K562 (cell line): Measurements from ENCODE around the gene RHEB. TPM values are rescaled to one million over a fixed set of nuclear protein-coding genes. Genes with fewer than 3 reads are reported as not detected.

Experiments used
- ATAC-seq: fragments of 200-7000 bp; cut with Tn5 transposase; 3 replicates; pipeline ENCODE4 v1.9.1; 2020; ENCODE audit warnings: moderate library complexity
- BruUV-seq: library from RNA; stranded (reverse); fragments of 400-500 nt; replicated peaks from 2 replicates; lab custom pipeline; 2021; lab: Mats Ljungman, UMichigan
- CTCF ChIA-PET: fragments of 300-600 bp; formaldehyde crosslinking; extraction: SDS; loops from one replicate; lab custom pipeline; 2021; ENCODE audit warnings: low intra/inter-chr PET ratio; lab: Yijun Ruan, JAX
- POLR2A ChIA-PET: fragments of 300-600, 350-650 bp; sonication (Branson Sonifier 250); formaldehyde crosslinking; extraction: SDS; loops from one replicate; lab custom pipeline; 2021; ENCODE audit warnings: antibody characterized with exemption, inconsistent platforms; lab: Yijun Ruan, JAX
- DNase-seq, 4 experiments: peaks; one replicate each; pipeline versions ENCODE4 v3.0.0 to v3.0.0-alpha.2; 2011 to 2018; ENCODE audit warnings: low spot score in 3 of 4, mixed read lengths in 3 of 4; ENCODE audit errors: extremely low read depth in 1 of 4
- FAIRE-seq: peaks from 2 replicates; lab custom pipeline; 2011; peaks lifted over from hg19 to GRCh38; lab: Jason Lieb, UNC
- H2AFZ ChIP-seq: 2 replicates; pipeline ENCODE4 v1.6.0; 2011; ENCODE audit warnings: low read depth, low read length, control low read depth, inconsistent platforms
- H3K27ac ChIP-seq: fragments of 200-600 bp; 3 replicates; pipeline ENCODE4 v1.8.0; 2011; ENCODE audit warnings: low read depth, mild to moderate bottlenecking, control low read depth, inconsistent platforms, low read length, moderate library complexity, mixed read lengths; ENCODE audit errors: extremely low read depth
- H3K27me3 ChIP-seq, 2 experiments: fragments of 300-600 bp in 1 of 2; 2 replicates in 1 of 2; 3 replicates in 1 of 2; pipeline versions ENCODE4 v1.6.0 to v1.8.0; 2011; ENCODE audit warnings: inconsistent platforms in 2 of 2, low read length in 2 of 2, mild to moderate bottlenecking in 1 of 2, mixed read lengths in 1 of 2, moderate library complexity in 1 of 2; ENCODE audit not compliant: control insufficient read depth in 2 of 2, insufficient read depth in 2 of 2
- H3K36me3 ChIP-seq: fragments of 300-600 bp; 3 replicates; pipeline ENCODE4 v1.8.0; 2011; ENCODE audit warnings: mild to moderate bottlenecking, low read length, inconsistent platforms; ENCODE audit not compliant: control insufficient read depth, insufficient read depth
- H3K4me1 ChIP-seq, 2 experiments: fragments of 200-600 bp in 1 of 2; replicated peaks in 1 of 2; 2 replicates in 1 of 2; 3 replicates in 1 of 2; pipeline versions ENCODE4 v1.5.1 to v1.8.0; 2011; ENCODE audit warnings: inconsistent platforms in 2 of 2, low read length in 2 of 2, mild to moderate bottlenecking in 1 of 2, mixed read lengths in 1 of 2, moderate library complexity in 1 of 2; ENCODE audit not compliant: control insufficient read depth in 2 of 2, insufficient read depth in 2 of 2
- H3K4me2 ChIP-seq: 2 replicates; pipeline ENCODE4 v1.6.1; 2011; ENCODE audit warnings: low read length, control low read depth, inconsistent platforms, mixed read lengths; ENCODE audit not compliant: insufficient read depth
- H3K4me3 ChIP-seq: fragments of 200-600 bp; sonication (generic), shearing (Covaris generic); 2 replicates; pipeline ENCODE4 v1.5.1; 2016; ENCODE audit warnings: control low read depth, inconsistent platforms
- H3K79me2 ChIP-seq: fragments of 200-600 bp; 3 replicates; pipeline ENCODE4 v1.8.0; 2011; ENCODE audit warnings: low read length, inconsistent platforms; ENCODE audit not compliant: control insufficient read depth, insufficient read depth
- H3K9ac ChIP-seq, 2 experiments: 2 replicates each; pipeline versions ENCODE4 v1.6.0 to v1.6.1; 2011; ENCODE audit warnings: low read depth in 2 of 2, low read length in 2 of 2, control low read depth in 1 of 2, inconsistent platforms in 1 of 2, mild to moderate bottlenecking in 1 of 2, mixed read lengths in 1 of 2; ENCODE audit not compliant: insufficient read depth in 1 of 2
- H3K9me1 ChIP-seq: one replicate; pipeline ENCODE4 v1.6.0; 2011; ENCODE audit warnings: inconsistent platforms, mild to moderate bottlenecking, low read length, moderate library complexity; ENCODE audit not compliant: control insufficient read depth, insufficient read depth
- H3K9me3 ChIP-seq: replicated peaks from 2 replicates; pipeline ENCODE4 v1.5.1; 2011; ENCODE audit warnings: low read depth, low read length, inconsistent platforms; ENCODE audit not compliant: control insufficient read depth, insufficient read depth
- H4K20me1 ChIP-seq: replicated peaks from 2 replicates; pipeline ENCODE4 v1.6.1; 2011; ENCODE audit warnings: low read length, inconsistent platforms, mixed read lengths; ENCODE audit not compliant: control insufficient read depth, insufficient read depth
- ELF4 ChIP-seq: fragments of 450-650 bp; formaldehyde crosslinking; IDR thresholded peaks from 2 replicates; pipeline ENCODE4 v1.4.0; 2022; ENCODE audit warnings: missing genetic modification characterization
- EZH2 ChIP-seq: IDR thresholded peaks from 2 replicates; pipeline ENCODE4 v1.6.1; 2012; ENCODE audit warnings: low read depth, mild to moderate bottlenecking, inconsistent platforms, low read length, borderline replicate concordance
- MTA2 ChIP-seq: fragments of 450-650 bp; IDR thresholded peaks from 2 replicates; pipeline ENCODE4 v1.6.1; 2016; ENCODE audit warnings: low read depth
- NFRKB ChIP-seq: fragments of 450-650 bp; IDR thresholded peaks from 2 replicates; pipeline ENCODE4 v1.6.1; 2016; ENCODE audit warnings: low read depth
- NFYB ChIP-seq: IDR thresholded peaks from 2 replicates; pipeline ENCODE4 v1.6.1; 2011; ENCODE audit warnings: mild to moderate bottlenecking, moderate library complexity; ENCODE audit not compliant: insufficient read length; ENCODE audit errors: extremely low read depth
- PCBP2 ChIP-seq: fragments of 200-400 bp; formaldehyde crosslinking; IDR thresholded peaks from 2 replicates; pipeline ENCODE4 v1.6.1; 2018; ENCODE audit warnings: low read length, low read depth, mild to moderate bottlenecking, moderate library complexity; ENCODE audit not compliant: poor library complexity, severe bottlenecking
- PHF20 ChIP-seq: fragments of 450-650 bp; IDR thresholded peaks from 2 replicates; pipeline ENCODE4 v1.6.1; 2018; ENCODE audit not compliant: partially characterized antibody
- PTBP1 ChIP-seq: fragments of 200-400 bp; formaldehyde crosslinking; IDR thresholded peaks from 2 replicates; pipeline ENCODE4 v1.6.1; 2017; ENCODE audit warnings: low read depth, low read length
- SRSF7 ChIP-seq: fragments of 200-400 bp; formaldehyde crosslinking; optimal IDR thresholded peaks from 2 replicates; pipeline ENCODE3; 2017; ENCODE audit warnings: mild to moderate bottlenecking, low read depth, low read length
- SRSF9 ChIP-seq: fragments of 200-400 bp; formaldehyde crosslinking; IDR thresholded peaks from 2 replicates; pipeline ENCODE4 v1.6.1; 2017; ENCODE audit warnings: low read depth, low read length, borderline replicate concordance
- YY1 ChIP-seq, 3 experiments: IDR thresholded peaks; 2 replicates each; pipeline ENCODE4 v1.6.1; 2011; ENCODE audit warnings: low read length in 2 of 3, mild to moderate bottlenecking in 2 of 3, moderate library complexity in 2 of 3, borderline replicate concordance in 1 of 3, control low read depth in 1 of 3, low read depth in 1 of 3; ENCODE audit not compliant: insufficient read depth in 3 of 3, insufficient replicate concordance in 2 of 3, control insufficient read depth in 1 of 3, insufficient read length in 1 of 3; ENCODE audit errors: extremely low read depth in 1 of 3
- ZBTB12 ChIP-seq: fragments of 250-450 bp; sonication (Bioruptor Pico); IDR thresholded peaks from 2 replicates; pipeline ENCODE4 v1.4.0; 2020
- ZFPM2 ChIP-seq: fragments of 250-450 bp; sonication (Bioruptor Pico); IDR thresholded peaks from 2 replicates; pipeline ENCODE4 v1.5.1; 2022; ENCODE audit warnings: mild to moderate bottlenecking
- ZNF175 ChIP-seq: fragments of 200-800 bp; sonication (Bioruptor generic); IDR thresholded peaks from 2 replicates; pipeline ENCODE4 v1.6.1; 2016; ENCODE audit warnings: low read depth, mild to moderate bottlenecking, missing genetic modification characterization, missing compliant biosample characterization
- ZNF24 ChIP-seq: fragments of 450-650 bp; IDR thresholded peaks from 2 replicates; pipeline ENCODE4 v1.6.1; 2016
- ZNF316 ChIP-seq: fragments of 450-650 bp; IDR thresholded peaks from 2 replicates; pipeline ENCODE4 v1.6.1; 2016
- WGBS: fragments of 100-300 bp; shearing (Covaris generic); methylation state at CpG from one replicate; pipeline ENCODE4 v1.1.6; 2016; ENCODE audit warnings: low coverage, mixed read lengths; ENCODE audit not compliant: insufficient coverage; ENCODE audit errors: missing lambda C conversion rate; 5-methylcytosine and 5-hydroxymethylcytosine counted together
- in situ Hi-C: fragments of 300-500 bp; cut with MboI; formaldehyde crosslinking; loops from 4 replicates; pipeline ENCODE4 v1.15.0; 2018; ENCODE audit warnings: inconsistent platforms, mixed read lengths
- intact Hi-C: fragments of 100-400 bp; cut with micrococcal nuclease; formaldehyde crosslinking; loops from 2 replicates; pipeline ENCODE4 v1.14.2; 2022
- polyA plus RNA-seq, 8 experiments: library from polyadenylated mRNA; depleted of rRNA in 4 of 8; stranded (reverse) in 5 of 8; unstranded in 3 of 8; fragments of >200 nt; fragmentation: Nextera tagmentation in 2 of 8; fragmentation: Illumina TruSeq in 1 of 8; extraction: Ambion mirVana in 2 of 8; extraction: Trizol in 1 of 8; gene quantifications; 2 replicates each; pipeline versions ENCODE4 v1.2.1 to v1.2.3, GENCODE V29; 2011 to 2014; ENCODE audit warnings: inconsistent platforms in 1 of 8, missing spikeins in 1 of 8
- total RNA-seq, 7 experiments: library from RNA; depleted of rRNA in 6 of 7; stranded (reverse); fragments of >200 nt in 6 of 7; fragmentation: Illumina TruSeq in 2 of 7; extraction: Trizol in 2 of 7; gene quantifications; 2 replicates each; pipeline versions ENCODE4 v1.2.1 to v1.2.3, GENCODE V29; 2011 to 2021; ENCODE audit warnings: low replicate concordance in 1 of 7

RHEB gene
- total and polyA plus RNA-seq, 9 of the 15 experiments (the other 6 are each of a cell fraction or from before 2014, with no cell fraction given) = 28.5 to 249 (median 182) TPM

DNA sequence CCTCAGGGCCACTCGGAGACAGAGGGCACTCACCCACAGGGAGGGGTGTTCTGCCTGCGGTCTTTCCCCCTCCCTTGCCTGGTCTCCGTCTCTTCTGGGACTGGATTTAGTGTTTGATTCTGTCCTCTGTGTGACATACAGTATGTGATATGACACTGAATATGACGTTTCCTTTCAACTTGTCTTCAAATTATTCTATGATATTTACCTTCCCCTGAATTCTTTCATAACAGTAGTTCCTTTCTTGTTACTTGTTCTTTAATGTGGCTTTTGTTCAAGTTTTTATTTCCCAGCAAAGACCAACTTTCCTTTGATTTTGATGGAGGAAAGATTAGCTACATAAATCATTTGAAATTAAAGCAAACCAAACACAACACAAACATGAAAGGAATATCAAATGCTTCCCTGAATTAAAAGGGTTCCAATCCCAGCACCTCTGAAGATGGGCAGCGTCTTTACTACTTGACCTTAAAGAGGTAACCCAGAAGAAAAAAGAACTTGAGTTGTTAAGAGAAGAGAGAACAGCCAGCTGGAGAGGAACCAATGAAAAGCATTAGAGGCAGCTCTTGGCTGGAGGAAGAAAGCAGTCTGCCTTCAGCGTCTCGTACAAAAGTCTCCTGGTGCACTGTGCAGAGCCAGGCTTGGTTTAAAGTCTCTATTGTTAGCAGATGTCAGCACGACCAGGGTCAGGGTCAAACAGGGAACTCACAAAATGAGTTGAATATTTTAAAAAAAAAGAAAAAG is 18.3 kb upstream of the RHEB start:
- H3K9me1 ChIP-seq = no peaks in the 10 kb centered on the region
- DNase-seq (no peak), ATAC-seq (no peak)
- BruUV-seq = no TSS peak
- intact Hi-C loops = no loop called here
- H3K4me2 ChIP-seq = no peak overlapping the region
- peaks cover 50 to 57% of the 10 kb centered on the region in 2 experiments for H3K27me3 ChIP-seq
- no peak overlapping the region for H3K27ac ChIP-seq
- H3K4me3 ChIP-seq = no peak overlapping the region
- CTCF ChIA-PET = no interaction called here
- H3K9me3 ChIP-seq = no peaks in the 10 kb centered on the region
- H3K36me3 ChIP-seq = no peaks in the 10 kb centered on the region
- WGBS = 0% methylated on average over 8 of the region's 8 CpGs
- TF ChIP-seq PHF20 (no peak), NFYB (no peak), ELF4 (CRISPR knock-in tag) (no peak), ZBTB12 (CRISPR knock-in tag) (no peak), MTA2 (no peak), YY1 (IDR thresholded peaks at IDR 0.05; ENCODE audit: borderline replicate concordance in 1 of 3, control insufficient read depth in 1 of 3, extremely low read depth in 1 of 3, insufficient read depth in 3 of 3, insufficient read length in 1 of 3, insufficient replicate concordance in 2 of 3, low read depth in 1 of 3, low read length in 2 of 3) (no peak), PCBP2 (no peak), ZNF175 (CRISPR knock-in tag) (no peak), NFRKB (no peak), SRSF9 (no peak), SRSF7 (no peak), ZNF24 (no peak), ZFPM2 (CRISPR knock-in tag) (no peak), PTBP1 (no peak), ZNF316 (no peak), EZH2 (no peak)
- TF ChIP-seq, all 486 proteins: peak for 0
- H2AFZ ChIP-seq = no peak overlapping the region
- H3K79me2 ChIP-seq = no peaks in the 10 kb centered on the region
- H3K4me1 ChIP-seq = no peaks in the 10 kb centered on the region
- no peak overlapping the region for H3K9ac ChIP-seq
- no peaks in the 10 kb centered on the region for H4K20me1 ChIP-seq
- no peak for FAIRE-seq
- POLR2A ChIA-PET = interaction anchor here (0.7 to 1.9 kb wide), 10 partner anchors 13 to 37 kb away, joined by 3 to 13 read pairs (median 4); partner anchors contain the start of gene RHEB
- in situ Hi-C loops = no loop called here
